Upper lobe of left lung (tissue), 6 donors: Measurements from ENCODE around the gene RNFT2. TPM values are rescaled to one million over a fixed set of nuclear protein-coding genes. Genes with fewer than 3 reads are reported as not detected.

Experiments used
- ATAC-seq, 2 donors: fragments of 200-7000 bp; cut with Tn5 transposase; one replicate each; pipeline ENCODE4 v1.9.1; 2022; ENCODE audit warnings: mild to moderate bottlenecking in 2 of 2, moderate library complexity in 2 of 2; ENCODE audit not compliant: low FRiP score in 2 of 2
- DNase-seq, 2 donors: peaks; one replicate each; pipeline ENCODE4 v3.0.0-alpha.2; 2019 to 2020
- H3K27ac ChIP-seq, 4 donors: fragments of 200-600 bp; sonication (generic); one replicate each; pipeline ENCODE4 v1.5.1; 2016 to 2019
- H3K27me3 ChIP-seq, 4 donors: fragments of 200-600 bp; sonication (generic); one replicate each; pipeline ENCODE4 v1.5.1; 2017 to 2019
- H3K36me3 ChIP-seq, 4 donors: fragments of 200-600 bp; sonication (generic); one replicate each; pipeline ENCODE4 v1.5.1; 2016 to 2019
- H3K4me1 ChIP-seq, 4 donors: fragments of 200-600 bp; sonication (generic); one replicate each; pipeline ENCODE4 v1.5.1; 2018 to 2019
- H3K4me3 ChIP-seq, 4 donors: fragments of 200-600 bp; sonication (generic); one replicate each; pipeline ENCODE4 v1.5.1; 2017 to 2019; ENCODE audit warnings: mild to moderate bottlenecking in 2 of 4, moderate library complexity in 1 of 4
- H3K9me3 ChIP-seq, 4 donors: fragments of 200-600 bp; sonication (generic); one replicate each; pipeline ENCODE4 v1.5.1; 2018 to 2019
- EP300 ChIP-seq, 4 donors: sonication (generic); formaldehyde crosslinking; IDR thresholded peaks; one replicate each; pipeline ENCODE4 v1.5.1; 2017; ENCODE audit warnings: antibody characterized with exemption in 4 of 4, control low read depth in 2 of 4
- POLR2A ChIP-seq, 4 donors: fragments of 450-650 bp; IDR thresholded peaks; one replicate each; pipeline ENCODE4 v1.5.1; 2016 to 2017; ENCODE audit warnings: antibody characterized with exemption in 4 of 4, mild to moderate bottlenecking in 2 of 4
- POLR2AphosphoS5 ChIP-seq, 2 donors: sonication (generic); formaldehyde crosslinking; IDR thresholded peaks; one replicate each; pipeline ENCODE4 v1.5.1; 2017; ENCODE audit warnings: antibody characterized with exemption in 2 of 2
- WGBS, 2 donors: methylation state at CpG; one replicate each; pipeline ENCODE4 v1.1.5; 2017 to 2018; 5-methylcytosine and 5-hydroxymethylcytosine counted together
- total RNA-seq, 6 donors: library from RNA; depleted of rRNA in 4 of 6; stranded (reverse); fragments of >200 nt in 4 of 6; gene quantifications; one replicate each; pipeline versions ENCODE4 v1.1.0 to v1.2.1, GENCODE V29; 2016 to 2021
- TF ChIP-seq, protein P1 (sequence below), 6 experiments: fragments of 450-650 bp in 4 of 6; fragments of 200-600 bp in 2 of 6; sonication (generic) in 2 of 6; IDR thresholded peaks; one replicate each; pipeline ENCODE4 v1.5.1; 2016 to 2019; ENCODE audit warnings: antibody characterized with exemption in 6 of 6
- donor health status: DM: no; HTN: no; CAD: no; lungs with moderate emphysema.
- donor health status: DM: no; HTN: yes; CAD: no; lungs with severe emphysema.

The RNFT2 gene
- total RNA-seq, 6 donors from 2014 or later: 0.91 to 4.8 (median 2.1) TPM

DNA sequence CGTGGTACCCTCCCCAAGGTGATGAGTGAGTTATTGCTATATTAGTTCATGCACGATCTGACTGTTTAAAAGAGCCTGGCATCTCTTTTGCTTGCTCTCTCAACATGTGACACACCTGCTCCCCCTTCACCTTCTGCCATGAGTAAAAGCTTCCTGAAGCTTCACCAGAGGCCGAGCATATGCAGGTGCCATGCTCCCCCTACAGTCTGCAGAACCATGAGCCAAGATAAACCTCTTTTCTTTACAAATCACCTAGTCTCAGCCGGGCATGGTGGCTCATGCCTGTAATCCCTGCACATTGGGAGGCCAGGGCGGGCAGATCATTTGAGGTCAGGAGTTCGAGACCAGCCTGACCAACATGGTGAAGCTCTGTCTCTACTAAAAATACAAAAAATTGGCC, 61.8 kb downstream of the RNFT2 start:
- no peak overlapping the region for H3K4me3 ChIP-seq
- peaks cover 4 to 9% (median 8%) of the 10 kb centered on the region in 4 donors for H3K9me3 ChIP-seq
- no peak overlapping the region for H3K27ac ChIP-seq
- no peak for TF ChIP-seq POLR2AphosphoS5 (IDR thresholded peaks at IDR 0.05)
- TF ChIP-seq EP300 (IDR thresholded peaks at IDR 0.05): no peak
- TF ChIP-seq, protein P1, sequence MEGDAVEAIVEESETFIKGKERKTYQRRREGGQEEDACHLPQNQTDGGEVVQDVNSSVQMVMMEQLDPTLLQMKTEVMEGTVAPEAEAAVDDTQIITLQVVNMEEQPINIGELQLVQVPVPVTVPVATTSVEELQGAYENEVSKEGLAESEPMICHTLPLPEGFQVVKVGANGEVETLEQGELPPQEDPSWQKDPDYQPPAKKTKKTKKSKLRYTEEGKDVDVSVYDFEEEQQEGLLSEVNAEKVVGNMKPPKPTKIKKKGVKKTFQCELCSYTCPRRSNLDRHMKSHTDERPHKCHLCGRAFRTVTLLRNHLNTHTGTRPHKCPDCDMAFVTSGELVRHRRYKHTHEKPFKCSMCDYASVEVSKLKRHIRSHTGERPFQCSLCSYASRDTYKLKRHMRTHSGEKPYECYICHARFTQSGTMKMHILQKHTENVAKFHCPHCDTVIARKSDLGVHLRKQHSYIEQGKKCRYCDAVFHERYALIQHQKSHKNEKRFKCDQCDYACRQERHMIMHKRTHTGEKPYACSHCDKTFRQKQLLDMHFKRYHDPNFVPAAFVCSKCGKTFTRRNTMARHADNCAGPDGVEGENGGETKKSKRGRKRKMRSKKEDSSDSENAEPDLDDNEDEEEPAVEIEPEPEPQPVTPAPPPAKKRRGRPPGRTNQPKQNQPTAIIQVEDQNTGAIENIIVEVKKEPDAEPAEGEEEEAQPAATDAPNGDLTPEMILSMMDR (IDR thresholded peaks at IDR 0.05): no peak
- no peak for TF ChIP-seq POLR2A (IDR thresholded peaks at IDR 0.05)
- DNase-seq (no peak), ATAC-seq (no peak)
- 87 to 91% methylated on average over 6 of the region's 6 CpGs for WGBS, 2 donors
- no peaks in the 10 kb centered on the region for H3K36me3 ChIP-seq
- no peaks in the 10 kb centered on the region for H3K4me1 ChIP-seq
- H3K27me3 ChIP-seq: no peaks in the 10 kb centered on the region

DNA sequence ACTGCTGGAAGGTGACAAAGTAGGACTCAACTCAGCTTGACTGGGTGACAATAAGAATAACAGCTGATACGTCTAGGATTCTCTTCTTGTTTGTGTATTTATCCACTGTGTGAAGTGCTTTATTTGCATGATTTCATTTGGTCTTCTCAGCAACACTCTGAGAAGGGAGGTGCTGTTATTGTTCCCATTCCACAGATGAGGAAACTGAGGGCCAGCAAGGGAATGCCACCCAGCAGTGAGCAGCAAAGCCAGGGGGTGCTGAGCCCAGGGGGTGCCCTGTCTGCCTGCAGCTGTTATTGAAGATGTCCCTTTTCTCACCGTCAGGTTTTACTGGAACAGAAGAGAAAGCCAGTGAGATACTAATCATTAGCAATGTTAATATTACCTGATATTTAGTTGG, 62.8 kb downstream of the RNFT2 start:
- ATAC-seq: no peak
- Histone ChIP-seq H3K27ac (no peak overlapping the region), H3K9me3 (peaks cover 4 to 9% (median 8%) of the 10 kb centered on the region in 4 donors), H3K4me1 (no peaks in the 10 kb centered on the region), H3K4me3 (no peak overlapping the region), H3K27me3 (no peaks in the 10 kb centered on the region), H3K36me3 (no peaks in the 10 kb centered on the region)
- no peak for TF ChIP-seq POLR2A (IDR thresholded peaks at IDR 0.05)
- TF ChIP-seq, protein P1 (IDR thresholded peaks at IDR 0.05): no peak
- 73 to 89% methylated on average over 2 of the region's 2 CpGs for WGBS, 2 donors
- no peak for DNase-seq

DNA sequence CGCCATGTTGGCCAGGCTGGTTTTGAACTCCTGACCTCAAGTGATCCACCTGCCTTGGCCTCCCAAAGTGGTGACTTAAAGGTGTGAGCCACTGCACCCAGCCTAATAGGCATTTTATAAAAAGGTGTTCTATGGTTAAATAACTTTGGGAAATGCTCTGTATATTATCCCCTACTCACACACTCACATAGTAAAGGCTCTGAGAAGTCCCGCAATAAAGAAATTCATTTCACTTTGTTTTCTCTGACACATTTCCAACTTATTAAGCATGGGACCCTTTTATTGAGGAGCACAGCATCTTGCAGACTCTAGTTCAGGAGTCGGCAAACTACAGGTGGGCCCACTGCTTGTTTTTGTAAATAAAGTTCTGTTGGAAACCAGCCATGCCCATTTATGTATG, 63.9 kb downstream of the RNFT2 start:
- TF ChIP-seq, protein P1 (IDR thresholded peaks at IDR 0.05): no peak
- no peak for TF ChIP-seq EP300 (IDR thresholded peaks at IDR 0.05)
- TF ChIP-seq POLR2AphosphoS5 (IDR thresholded peaks at IDR 0.05): no peak
- TF ChIP-seq POLR2A (IDR thresholded peaks at IDR 0.05): no peak
- H3K4me3 ChIP-seq: no peak overlapping the region
- DNase-seq (no peak), ATAC-seq (no peak)
- H3K9me3 ChIP-seq: peaks cover 4 to 9% (median 8%) of the 10 kb centered on the region in 4 donors
- no peaks in the 10 kb centered on the region for H3K27me3 ChIP-seq
- H3K36me3 ChIP-seq: no peaks in the 10 kb centered on the region
- H3K27ac ChIP-seq: no peak overlapping the region
- 88 to 97% methylated on average over 3 of the region's 3 CpGs for WGBS, 2 donors
- H3K4me1 ChIP-seq: no peaks in the 10 kb centered on the region

DNA sequence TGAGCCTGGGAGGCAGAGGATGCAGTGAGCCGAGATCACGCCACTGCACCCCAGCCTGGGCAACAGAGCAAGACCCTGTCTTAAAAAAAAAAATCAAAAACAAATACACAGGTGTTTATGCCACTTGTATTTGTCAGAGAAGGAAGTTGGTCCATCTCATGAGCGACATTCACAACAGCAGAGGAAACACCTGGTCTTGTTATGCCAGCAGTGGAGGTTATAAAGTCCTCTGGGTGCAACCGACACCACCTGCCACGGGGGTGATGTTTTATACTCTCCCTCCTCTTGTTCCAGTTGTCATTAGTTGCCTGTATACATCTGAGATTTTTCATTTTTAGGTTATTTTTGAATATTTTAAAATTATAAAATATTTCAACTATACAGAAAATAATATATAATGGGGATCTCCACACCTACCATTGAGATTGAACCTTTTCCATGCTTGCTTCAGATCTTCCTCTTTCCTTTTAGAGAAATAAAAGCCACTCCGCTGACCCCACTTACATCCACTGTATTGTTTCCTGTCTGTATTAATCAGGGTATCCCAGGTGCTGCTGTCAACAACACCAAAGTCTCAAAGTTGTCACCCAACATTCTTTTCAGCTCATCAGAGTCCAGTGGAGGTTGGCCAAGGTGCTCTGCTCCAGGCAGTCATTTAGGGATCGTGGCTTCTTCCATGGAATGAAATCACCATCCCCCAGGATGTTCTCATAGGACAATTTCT, 65.1 kb downstream of the RNFT2 start:
- Histone ChIP-seq H3K4me3 (no peak overlapping the region), H3K27me3 (no peaks in the 10 kb centered on the region), H3K27ac (no peak overlapping the region), H3K36me3 (no peaks in the 10 kb centered on the region), H3K4me1 (no peaks in the 10 kb centered on the region), H3K9me3 (peaks cover 4 to 8% (median 8%) of the 10 kb centered on the region in 4 donors)
- WGBS, 2 donors: 75 to 82% methylated on average over 7 of the region's 7 CpGs
- no peak for DNase-seq
- no peak for ATAC-seq
- TF ChIP-seq, protein P1 (IDR thresholded peaks at IDR 0.05): no peak

DNA sequence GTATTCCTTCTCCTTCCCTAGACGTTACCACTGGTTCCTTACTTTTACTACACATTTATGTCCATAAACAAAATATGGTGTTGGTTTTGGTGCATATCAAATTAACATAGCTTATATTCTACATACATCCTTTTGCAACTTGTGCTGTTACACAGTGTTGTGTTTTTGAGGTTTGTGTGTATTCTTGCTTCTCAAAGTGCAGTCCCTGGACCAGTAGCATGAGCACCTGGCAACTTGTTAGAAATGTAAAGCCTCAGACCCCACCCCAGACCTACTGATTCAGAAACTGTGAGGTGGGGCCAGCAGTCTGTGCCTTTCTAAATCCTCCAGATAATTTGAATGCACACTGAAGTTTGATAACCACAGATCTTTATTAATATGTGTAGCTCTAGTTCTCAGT, 65.9 kb downstream of the RNFT2 start:
- ATAC-seq: no peak
- Histone ChIP-seq H3K4me3 (no peak overlapping the region), H3K4me1 (no peaks in the 10 kb centered on the region), H3K27me3 (no peaks in the 10 kb centered on the region), H3K36me3 (no peaks in the 10 kb centered on the region), H3K27ac (no peak overlapping the region), H3K9me3 (peaks cover under 1 to 2% (median 1%) of the 10 kb centered on the region in 4 donors)
- WGBS, 2 donors: 0 to 56% methylated on average over 1 of the region's 1 CpG
- DNase-seq: no peak
- TF ChIP-seq POLR2A (IDR thresholded peaks at IDR 0.05): no peak
- TF ChIP-seq POLR2AphosphoS5 (IDR thresholded peaks at IDR 0.05): no peak
- TF ChIP-seq, protein P1 (IDR thresholded peaks at IDR 0.05): no peak
- TF ChIP-seq EP300 (IDR thresholded peaks at IDR 0.05): no peak
